Muscle of leg (tissue), 11 donors: ENCODE measurements around the gene CLN3. TPM values are rescaled to one million over a fixed set of nuclear protein-coding genes. Genes with fewer than 3 reads are reported as not detected.

ENCODE experiments used
- DNase-seq: peaks from one replicate; pipeline ENCODE4 v3.0.0; 2013
- H3K27ac ChIP-seq: one replicate; pipeline ENCODE4 v1.5.1; 2013; ENCODE audit warnings: mild to moderate bottlenecking, low read length, control low read depth
- H3K27me3 ChIP-seq: one replicate; pipeline ENCODE4 v1.6.1; 2013; ENCODE audit warnings: low read length; ENCODE audit not compliant: control insufficient read depth, insufficient read depth
- H3K36me3 ChIP-seq: one replicate; pipeline ENCODE4 v1.6.1; 2013; ENCODE audit warnings: low read length; ENCODE audit not compliant: control insufficient read depth, insufficient read depth
- H3K4me1 ChIP-seq: one replicate; pipeline ENCODE4 v1.6.1; 2013; ENCODE audit warnings: low read length; ENCODE audit not compliant: control insufficient read depth, insufficient read depth
- H3K4me3 ChIP-seq: one replicate; pipeline ENCODE4 v1.5.1; 2013; ENCODE audit warnings: low read length, control low read depth
- H3K9me3 ChIP-seq: replicated peaks from 2 replicates; pipeline ENCODE4 v1.6.1; 2013; ENCODE audit warnings: low read depth, low read length; ENCODE audit not compliant: control insufficient read depth
- WGBS: methylation state at CpG from one replicate; pipeline ENCODE4 v1.1.5; 2013; ENCODE audit warnings: missing lambda C conversion rate; ENCODE audit not compliant: insufficient coverage; 5-methylcytosine and 5-hydroxymethylcytosine counted together
- polyA plus RNA-seq, 8 donors: library from polyadenylated mRNA; unstranded; fragments of 120-200 nt; gene quantifications; one replicate each; pipeline versions ENCODE4 v1.2.1 to v1.2.3, GENCODE V29; 2013; ENCODE audit warnings: inconsistent platforms in 1 of 8, low replicate concordance in 1 of 8; ENCODE audit not compliant: insufficient read length in 8 of 8, insufficient read depth in 1 of 8
- total RNA-seq: library from RNA; stranded (reverse); fragments of 120-200 nt; gene quantifications from one replicate; pipeline ENCODE4 v1.2.4, GENCODE V29; 2013

Gene CLN3
- total and polyA plus RNA-seq, 9 donors = 5.1 to 21.0 (median 14.9) TPM

GRCh38 chr16:28520672-28521071 lies 28.8 kb upstream of the CLN3 start:
- WGBS = 70% methylated on average over 3 of the region's 7 CpGs
- Histone ChIP-seq H3K27me3 (no peaks in the 10 kb centered on the region), H3K27ac (no peak overlapping the region), H3K36me3 (no peaks in the 10 kb centered on the region), H3K4me3 (no peak overlapping the region), H3K4me1 (no peaks in the 10 kb centered on the region), H3K9me3 (no peaks in the 10 kb centered on the region)
- no peak for DNase-seq

- Histone ChIP-seq H3K27ac (no peak overlapping the region), H3K4me1 (no peaks in the 10 kb centered on the region), H3K9me3 (no peaks in the 10 kb centered on the region), H3K36me3 (no peaks in the 10 kb centered on the region), H3K27me3 (no peaks in the 10 kb centered on the region), H3K4me3 (no peak overlapping the region)
- DNase-seq = no peak
- 86% methylated on average over 5 of the region's 7 CpGs for WGBS
Observed at GRCh38 chr16:28514246-28514645, 22.4 kb upstream of the CLN3 start.

- WGBS = 80% methylated on average over 6 of the region's 12 CpGs
- no peaks in the 10 kb centered on the region for H3K36me3 ChIP-seq
Observed at GRCh38 chr16:28513484-28514181, 21.8 kb upstream of the CLN3 start.

DNA sequence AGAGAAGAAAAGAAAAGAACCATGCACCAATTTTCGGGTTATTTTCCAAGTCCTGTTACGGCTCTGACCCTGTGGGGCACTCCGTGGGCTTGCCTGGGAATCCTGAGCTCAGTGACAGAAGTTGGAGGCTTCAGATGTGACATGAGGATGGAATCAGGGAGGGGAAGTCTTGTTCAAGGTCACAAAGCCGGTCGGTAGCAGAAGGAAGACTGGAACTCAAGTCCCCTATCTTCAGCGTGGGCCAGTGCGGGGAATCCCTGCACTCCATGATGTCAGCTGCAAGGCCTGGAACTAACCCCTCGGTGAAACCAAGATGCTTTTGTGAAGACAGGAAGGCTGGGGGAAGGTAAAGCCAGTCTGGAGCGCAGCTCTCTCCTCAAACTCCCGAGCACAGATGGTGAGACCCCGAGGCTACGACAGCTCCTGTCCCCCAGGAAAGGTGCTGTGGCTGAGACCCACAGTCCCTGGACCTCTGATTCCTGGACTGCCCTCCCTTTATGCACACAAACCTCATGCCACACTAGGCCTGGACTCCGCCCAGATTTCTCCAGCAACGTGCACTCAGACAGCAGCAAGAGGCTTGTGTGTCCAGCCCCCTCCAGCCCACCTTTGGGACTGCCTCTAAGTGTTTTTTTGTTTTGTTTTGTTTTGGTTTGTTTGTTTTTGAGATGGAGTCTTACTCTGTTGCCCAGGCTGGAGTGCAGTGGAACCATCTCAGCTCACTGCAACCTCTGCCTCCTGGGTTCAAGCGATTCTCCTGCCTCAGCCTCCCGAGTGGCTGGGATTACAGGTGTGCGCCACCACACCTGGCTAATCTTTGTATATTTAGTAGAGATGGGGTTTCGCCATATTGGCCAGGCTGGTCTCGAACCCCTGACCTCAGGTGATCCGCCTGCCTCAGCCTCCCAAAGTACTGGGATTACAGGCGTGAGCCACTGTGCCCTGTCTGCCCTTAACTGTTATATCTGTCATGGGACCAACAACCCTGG lies 20.2 kb upstream of the CLN3 start:
- WGBS = 79% methylated on average over 15 of the region's 21 CpGs
- Histone ChIP-seq H3K4me3 (no peak overlapping the region), H3K36me3 (no peaks in the 10 kb centered on the region), H3K27me3 (no peaks in the 10 kb centered on the region), H3K27ac (no peak overlapping the region), H3K9me3 (no peaks in the 10 kb centered on the region), H3K4me1 (peaks cover 4% of the 10 kb centered on the region)
- no peak for DNase-seq

More at GRCh38 chr16:28513484-28514181, 21.8 kb upstream of the CLN3 start:
- H3K9me3 ChIP-seq = no peaks in the 10 kb centered on the region
- H3K4me1 ChIP-seq = no peaks in the 10 kb centered on the region
- H3K27ac ChIP-seq = no peak overlapping the region
- H3K27me3 ChIP-seq = no peaks in the 10 kb centered on the region
- H3K4me3 ChIP-seq = no peak overlapping the region
- no peak for DNase-seq

GRCh38 chr16:28511031-28511430 lies 19.2 kb upstream of the CLN3 start:
- no peak overlapping the region for H3K27ac ChIP-seq

DNA sequence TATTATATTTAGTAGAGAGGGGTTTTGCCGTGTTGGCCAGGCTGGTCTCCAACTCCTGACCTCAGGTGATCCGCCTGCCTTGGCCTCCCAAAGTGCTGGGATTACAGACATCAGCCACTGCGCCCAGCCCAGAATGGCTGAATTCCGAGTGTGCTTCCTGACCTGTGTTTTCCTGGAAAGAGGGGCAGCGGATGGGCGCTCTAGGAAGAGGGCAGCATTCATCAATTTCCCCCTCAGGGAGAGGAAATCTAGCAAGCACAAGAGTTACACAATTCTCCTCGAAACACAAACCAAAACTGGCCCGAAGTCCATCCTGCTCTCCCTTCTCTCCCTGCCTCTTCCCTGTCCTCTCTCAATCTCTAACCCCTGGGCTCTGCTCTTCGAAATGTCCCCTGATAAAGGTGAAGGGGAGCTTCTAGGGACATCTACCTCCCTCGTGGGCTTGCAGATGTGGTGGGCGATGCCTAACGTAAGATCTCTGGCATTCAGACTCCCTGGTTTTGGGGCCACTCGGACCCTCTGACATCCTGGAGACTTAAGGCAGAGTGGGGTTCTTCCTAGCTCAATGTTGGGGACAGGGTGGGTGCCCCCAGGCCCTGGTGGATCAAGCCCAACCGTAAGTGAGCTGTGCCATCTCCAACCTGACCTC lies 13.7 kb upstream of the CLN3 start:
- peaks cover 6% of the 10 kb centered on the region for H3K27me3 ChIP-seq
- no peak for DNase-seq
- H3K4me1 ChIP-seq = peaks cover 4% of the 10 kb centered on the region
- no peak overlapping the region for H3K4me3 ChIP-seq
- H3K9me3 ChIP-seq = no peaks in the 10 kb centered on the region
- H3K27ac ChIP-seq = no peak overlapping the region
- no peaks in the 10 kb centered on the region for H3K36me3 ChIP-seq
- 79% methylated on average over 6 of the region's 14 CpGs for WGBS

More at GRCh38 chr16:28511031-28511430, 19.2 kb upstream of the CLN3 start:
- H3K27me3 ChIP-seq = peaks cover 2% of the 10 kb centered on the region
- no peak overlapping the region for H3K4me3 ChIP-seq
- no peaks in the 10 kb centered on the region for H3K36me3 ChIP-seq
- no peak for DNase-seq
- H3K4me1 ChIP-seq = peaks cover 4% of the 10 kb centered on the region
- no peaks in the 10 kb centered on the region for H3K9me3 ChIP-seq
- WGBS = 93% methylated on average over 2 of the region's 3 CpGs

GRCh38 chr16:28504707-28505404 lies 13.0 kb upstream of the CLN3 start:
- Histone ChIP-seq H3K4me1 (peaks cover 4% of the 10 kb centered on the region), H3K4me3 (no peak overlapping the region), H3K36me3 (no peaks in the 10 kb centered on the region), H3K9me3 (no peaks in the 10 kb centered on the region), H3K27ac (no peak overlapping the region), H3K27me3 (peaks cover 6% of the 10 kb centered on the region)
- no peak for DNase-seq
- 57% methylated on average over 4 of the region's 8 CpGs for WGBS

DNA sequence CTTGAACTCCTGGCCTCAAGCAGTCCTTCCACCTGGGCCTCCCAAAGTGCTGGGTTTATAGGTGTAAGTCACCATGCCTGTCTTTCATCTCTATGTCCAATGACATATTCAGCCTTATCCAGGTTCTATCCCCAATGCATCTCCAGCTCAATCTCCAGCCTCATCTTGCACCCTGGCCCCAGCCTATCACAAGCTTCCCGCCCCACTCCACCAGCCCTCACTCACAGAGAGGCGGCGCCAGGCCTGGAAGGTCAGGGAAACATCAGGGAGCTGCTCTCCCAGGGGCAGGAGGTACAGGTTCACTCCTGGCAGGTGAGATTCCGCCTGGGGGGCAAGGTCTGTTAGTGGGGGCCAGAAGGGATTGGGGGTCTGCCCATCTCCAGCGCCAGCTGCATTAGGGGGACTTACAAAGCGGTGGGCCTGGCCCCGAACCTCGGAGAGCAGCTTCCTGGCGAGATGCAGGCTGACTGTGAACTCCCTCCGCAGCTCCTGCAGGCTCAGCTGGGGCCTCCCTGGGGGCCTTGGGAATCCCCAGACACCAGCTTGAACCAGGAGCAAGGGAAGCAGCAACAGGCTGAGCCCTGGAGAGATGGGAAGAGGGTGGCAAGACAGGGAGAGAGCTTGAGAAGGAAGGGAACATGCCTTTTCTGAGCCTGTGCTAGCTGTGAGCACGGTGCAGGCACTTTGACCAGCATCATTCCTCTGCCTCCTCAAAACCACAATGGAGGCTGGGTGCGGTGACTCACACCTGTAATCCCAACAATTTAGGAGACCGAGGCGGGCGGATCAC lies 11.8 kb upstream of the CLN3 start:
- H3K27ac ChIP-seq = no peak overlapping the region
- no peaks in the 10 kb centered on the region for H3K9me3 ChIP-seq
- 70% methylated on average over 11 of the region's 15 CpGs for WGBS
- no peak for DNase-seq
- H3K4me3 ChIP-seq = no peak overlapping the region
- H3K4me1 ChIP-seq = peaks cover 4% of the 10 kb centered on the region
- H3K36me3 ChIP-seq = no peaks in the 10 kb centered on the region
- peaks cover 6% of the 10 kb centered on the region for H3K27me3 ChIP-seq

DNA sequence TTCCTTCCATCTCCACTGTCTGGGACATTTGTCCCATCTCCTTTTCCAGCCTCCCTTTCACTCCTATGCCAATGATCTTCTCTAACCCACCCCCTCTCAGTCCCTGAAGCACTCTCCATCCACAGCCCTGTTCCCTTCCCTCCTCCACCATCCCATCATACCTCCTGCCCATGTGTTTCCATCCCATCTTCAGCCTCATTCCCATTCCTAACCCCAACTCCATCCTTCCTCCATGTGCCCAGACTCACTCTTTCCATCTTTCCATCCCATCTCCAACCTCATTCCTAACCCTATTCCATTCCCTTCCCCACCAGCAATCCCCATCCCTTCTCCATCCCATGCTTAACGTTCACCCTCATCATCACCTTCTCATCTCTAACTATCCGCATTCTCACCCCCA lies 10.4 kb upstream of the CLN3 start:
- no peak overlapping the region for H3K27ac ChIP-seq
- peaks cover 6% of the 10 kb centered on the region for H3K27me3 ChIP-seq
- no peaks in the 10 kb centered on the region for H3K9me3 ChIP-seq
- no peaks in the 10 kb centered on the region for H3K4me1 ChIP-seq
- H3K4me3 ChIP-seq = no peak overlapping the region
- WGBS = 63% methylated on average over 2 of the region's 2 CpGs
- H3K36me3 ChIP-seq = no peaks in the 10 kb centered on the region
- no peak for DNase-seq
